Stomach smooth muscle (tissue), 2 donors: Measurements from ENCODE around the gene AASS.

Source experiments
- H3K27ac ChIP-seq: one replicate; pipeline ENCODE4 v1.7.0; 2013; ENCODE audit warnings: mild to moderate bottlenecking, low read length, inconsistent platforms
- H3K27me3 ChIP-seq, 2 donors: one replicate each; pipeline ENCODE4 v1.7.0; 2013; ENCODE audit warnings: low read length in 2 of 2; ENCODE audit not compliant: insufficient read depth in 2 of 2, control insufficient read depth in 1 of 2
- H3K36me3 ChIP-seq, 2 donors: one replicate each; pipeline ENCODE4 v1.7.0; 2013; ENCODE audit warnings: low read length in 2 of 2; ENCODE audit not compliant: control insufficient read depth in 2 of 2, insufficient read depth in 2 of 2
- H3K4me1 ChIP-seq: one replicate; pipeline ENCODE4 v1.7.0; 2013; ENCODE audit warnings: low read length; ENCODE audit not compliant: control insufficient read depth, insufficient read depth
- H3K4me3 ChIP-seq, 2 donors: one replicate each; pipeline ENCODE4 v1.7.0; 2013; ENCODE audit warnings: low read length in 2 of 2
- H3K9ac ChIP-seq, 2 donors: one replicate each; pipeline ENCODE4 v1.7.0; 2013; ENCODE audit warnings: low read length in 2 of 2, mild to moderate bottlenecking in 1 of 2
- H3K9me3 ChIP-seq, 2 donors: one replicate each; pipeline ENCODE4 v1.7.0; 2013; ENCODE audit warnings: low read length in 2 of 2; ENCODE audit not compliant: control insufficient read depth in 2 of 2
- donor health status: healthy.
- donor health status: Pancreatic carcinoma.

Gene AASS

GRCh38 chr7:122072272-122072671, 71.8 kb downstream of the AASS start:
- no peak overlapping the region for H3K9ac ChIP-seq
- H3K9me3 ChIP-seq = peaks cover 0 to 3% of the 10 kb centered on the region in 2 donors
- H3K36me3 ChIP-seq = peaks cover 3 to 21% of the 10 kb centered on the region in 2 donors
- no peak overlapping the region for H3K4me3 ChIP-seq
- no peaks in the 10 kb centered on the region for H3K4me1 ChIP-seq
- H3K27ac ChIP-seq = no peak overlapping the region
- no peaks in the 10 kb centered on the region for H3K27me3 ChIP-seq

GRCh38 chr7:122070834-122071233, 73.2 kb downstream of the AASS start:
- Histone ChIP-seq H3K27ac (no peak overlapping the region), H3K36me3 (peaks cover 0 to 9% of the 10 kb centered on the region in 2 donors)

DNA sequence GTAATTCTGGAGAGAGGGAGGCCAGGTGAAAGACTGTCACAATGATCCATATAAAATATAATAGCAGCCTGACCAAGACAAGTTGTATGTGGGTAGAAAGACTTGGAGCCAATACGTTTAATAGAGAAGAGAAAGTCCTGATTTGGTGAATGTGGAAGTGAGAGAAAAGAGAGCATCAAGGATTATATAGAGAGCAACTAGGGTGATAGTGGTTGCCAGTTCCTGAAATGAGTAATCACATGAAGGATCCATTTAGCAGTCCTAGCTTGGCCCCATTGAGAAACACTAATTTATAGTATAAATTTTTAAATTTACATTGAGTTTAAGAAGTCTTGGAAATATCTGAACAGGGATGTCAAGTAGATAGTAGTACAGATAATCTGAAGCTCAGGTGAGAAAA, 74.0 kb downstream of the AASS start:
- H3K27me3 ChIP-seq = no peaks in the 10 kb centered on the region

More at GRCh38 chr7:122070834-122071233, 73.2 kb downstream of the AASS start:
- H3K9me3 ChIP-seq = peaks cover 0 to 3% of the 10 kb centered on the region in 2 donors
- no peak overlapping the region for H3K4me3 ChIP-seq
- no peaks in the 10 kb centered on the region for H3K27me3 ChIP-seq
- no peak overlapping the region for H3K9ac ChIP-seq
- no peaks in the 10 kb centered on the region for H3K4me1 ChIP-seq

DNA sequence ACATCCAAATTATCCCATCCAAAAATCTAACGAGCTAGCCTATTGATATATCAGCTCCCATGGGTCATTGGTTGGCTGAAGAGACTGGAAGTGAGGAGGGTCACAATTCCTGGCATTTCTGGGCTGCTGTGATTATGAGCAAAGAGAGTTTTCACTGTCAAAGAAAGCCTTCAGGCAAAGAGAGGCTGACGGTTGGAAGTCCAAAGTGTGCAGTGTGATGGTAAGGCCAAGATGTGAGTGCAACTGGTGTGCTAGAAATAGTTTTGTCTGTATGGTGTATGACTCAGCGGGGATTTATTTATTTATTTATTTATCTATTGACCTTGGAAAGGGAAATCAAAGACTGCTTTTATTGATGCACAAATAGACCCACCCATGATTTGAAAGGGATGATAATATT, 75.0 kb downstream of the AASS start:
- Histone ChIP-seq H3K27ac (no peak overlapping the region), H3K27me3 (no peaks in the 10 kb centered on the region), H3K9ac (no peak overlapping the region), H3K4me1 (no peaks in the 10 kb centered on the region), H3K36me3 (peaks cover 0 to 1% of the 10 kb centered on the region in 2 donors), H3K4me3 (no peak overlapping the region), H3K9me3 (no peaks in the 10 kb centered on the region)

More for the DNA sequence above, 74.0 kb downstream of the AASS start:
- Histone ChIP-seq H3K36me3 (peaks cover 0 to 6% of the 10 kb centered on the region in 2 donors), H3K9ac (no peak overlapping the region), H3K4me3 (no peak overlapping the region), H3K27ac (no peak overlapping the region), H3K9me3 (peaks cover 0 to 3% of the 10 kb centered on the region in 2 donors), H3K4me1 (no peaks in the 10 kb centered on the region)

DNA sequence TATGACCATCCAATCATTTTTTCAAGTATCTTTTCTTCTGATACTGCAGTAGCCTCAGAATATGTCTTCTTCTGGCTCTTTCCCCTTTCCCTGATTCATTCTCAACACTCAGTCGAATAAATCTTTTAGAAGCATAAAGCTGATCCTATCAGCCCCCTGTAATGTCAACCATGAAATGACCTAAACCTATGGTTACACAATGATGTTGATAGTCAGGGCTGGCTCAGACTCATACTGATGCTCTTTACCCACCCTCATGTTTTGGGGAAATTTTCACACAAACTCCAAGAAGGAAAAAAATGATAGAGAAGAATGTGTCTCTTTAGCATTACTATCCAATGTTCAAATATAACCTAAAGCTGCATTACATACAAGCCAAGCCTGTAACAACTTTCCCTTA, 76.0 kb downstream of the AASS start:
- no peak overlapping the region for H3K9ac ChIP-seq
- no peaks in the 10 kb centered on the region for H3K36me3 ChIP-seq
- no peaks in the 10 kb centered on the region for H3K4me1 ChIP-seq
- no peak overlapping the region for H3K4me3 ChIP-seq
- no peak overlapping the region for H3K27ac ChIP-seq
- H3K9me3 ChIP-seq = no peaks in the 10 kb centered on the region
- no peaks in the 10 kb centered on the region for H3K27me3 ChIP-seq

GRCh38 chr7:122067077-122067476, 77.0 kb downstream of the AASS start:
- no peaks in the 10 kb centered on the region for H3K4me1 ChIP-seq
- no peaks in the 10 kb centered on the region for H3K36me3 ChIP-seq
- H3K9ac ChIP-seq = no peak overlapping the region
- no peaks in the 10 kb centered on the region for H3K9me3 ChIP-seq
- no peaks in the 10 kb centered on the region for H3K27me3 ChIP-seq
- no peak overlapping the region for H3K4me3 ChIP-seq
- H3K27ac ChIP-seq = no peak overlapping the region

- Histone ChIP-seq H3K4me3 (no peak overlapping the region), H3K27me3 (no peaks in the 10 kb centered on the region), H3K4me1 (no peaks in the 10 kb centered on the region), H3K9ac (no peak overlapping the region), H3K27ac (no peak overlapping the region), H3K36me3 (no peaks in the 10 kb centered on the region), H3K9me3 (no peaks in the 10 kb centered on the region)
Measured at GRCh38 chr7:122064971-122065370, 79.1 kb downstream of the AASS start.

- Histone ChIP-seq H3K36me3 (no peaks in the 10 kb centered on the region), H3K27me3 (no peaks in the 10 kb centered on the region)
Measured at GRCh38 chr7:122063146-122063545, 80.9 kb downstream of the AASS start.

GRCh38 chr7:122059542-122059941, 84.5 kb downstream of the AASS start:
- H3K9ac ChIP-seq = no peak overlapping the region
- no peaks in the 10 kb centered on the region for H3K9me3 ChIP-seq
- H3K36me3 ChIP-seq = no peaks in the 10 kb centered on the region
- H3K4me1 ChIP-seq = no peaks in the 10 kb centered on the region
- no peaks in the 10 kb centered on the region for H3K27me3 ChIP-seq
- no peak overlapping the region for H3K27ac ChIP-seq
- H3K4me3 ChIP-seq = no peak overlapping the region

More at GRCh38 chr7:122063146-122063545, 80.9 kb downstream of the AASS start:
- Histone ChIP-seq H3K4me3 (no peak overlapping the region), H3K27ac (no peak overlapping the region), H3K4me1 (no peaks in the 10 kb centered on the region), H3K9ac (no peak overlapping the region), H3K9me3 (no peaks in the 10 kb centered on the region)

GRCh38 chr7:122056977-122057376, 87.1 kb downstream of the AASS start:
- Histone ChIP-seq H3K4me1 (no peaks in the 10 kb centered on the region), H3K9me3 (no peaks in the 10 kb centered on the region), H3K4me3 (no peak overlapping the region), H3K27ac (no peak overlapping the region), H3K36me3 (no peaks in the 10 kb centered on the region), H3K9ac (no peak overlapping the region), H3K27me3 (no peaks in the 10 kb centered on the region)

DNA sequence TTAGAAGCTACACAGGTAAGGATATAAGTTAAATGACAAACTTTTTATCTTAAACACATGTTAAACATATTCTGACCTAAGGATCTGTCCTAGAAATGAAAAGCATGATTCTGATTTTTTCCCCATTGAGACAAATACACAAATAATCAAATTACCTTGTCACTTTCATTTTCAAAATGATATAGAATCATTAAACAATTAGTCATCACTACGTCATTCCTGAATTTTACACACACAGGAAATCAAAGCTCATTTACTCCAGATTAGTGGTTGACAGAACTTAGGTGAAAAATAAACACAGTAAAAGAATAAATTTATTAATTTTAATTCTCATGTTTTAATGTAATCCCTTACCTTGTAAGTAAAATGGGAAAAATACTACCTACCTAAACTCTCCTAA, 89.0 kb downstream of the AASS start:
- Histone ChIP-seq H3K9ac (no peak overlapping the region), H3K4me1 (no peaks in the 10 kb centered on the region), H3K4me3 (no peak overlapping the region), H3K36me3 (no peaks in the 10 kb centered on the region), H3K27me3 (no peaks in the 10 kb centered on the region), H3K27ac (no peak overlapping the region), H3K9me3 (no peaks in the 10 kb centered on the region)
